GM21786 (cell line): ENCODE results near the gene ETFBKMT.
A peak's percentile ranks its signal among the peaks of the same experiment; 100 is the strongest.
"Not testable (repeated sequence)": the region's sequence is repeated elsewhere in the genome, so short reads cannot be mapped to it uniquely, and the experiment has no call there.

Experiments used
- ATAC-seq: cut with Tn5 transposase; IDR thresholded peaks from one replicate; pipeline ENCODE4 v1.9.1; 2021; ENCODE audit not compliant: unreplicated experiment

Gene ETFBKMT

GRCh38 chr12:31655208-31655607, 4.3 kb upstream of the ETFBKMT start:
- ATAC-seq: no peak

- ATAC-seq: no peak
Observed at GRCh38 chr12:31655792-31656191, 3.7 kb upstream of the ETFBKMT start.

GRCh38 chr12:31658471-31659086, 909 bp upstream of the ETFBKMT start:
- no peak for ATAC-seq

GRCh38 chr12:31662176-31662849, 2.8 kb downstream of the ETFBKMT start:
- ATAC-seq: no peak

- ATAC-seq: no peak
Observed at GRCh38 chr12:31663576-31663975, 4.1 kb downstream of the ETFBKMT start.

- no peak for ATAC-seq
Observed at GRCh38 chr12:31664038-31664437, 4.5 kb downstream of the ETFBKMT start.

- ATAC-seq: no peak
Observed at GRCh38 chr12:31669020-31669419, 9.5 kb downstream of the ETFBKMT start.

- ATAC-seq: not testable (repeated sequence)
Observed at GRCh38 chr12:31669582-31669981, 10.1 kb downstream of the ETFBKMT start.

GRCh38 chr12:31672521-31672920, 13.0 kb downstream of the ETFBKMT start:
- no peak for ATAC-seq

GRCh38 chr12:31682136-31682962, 22.9 kb downstream of the ETFBKMT start:
- peak; percentile 84 for ATAC-seq

- ATAC-seq: no peak
Observed at GRCh38 chr12:31685801-31686200, 26.3 kb downstream of the ETFBKMT start.

- peak; percentile 74 for ATAC-seq
Observed at GRCh38 chr12:31687101-31687527, 27.6 kb downstream of the ETFBKMT start.

- ATAC-seq: not testable (repeated sequence)
Observed at GRCh38 chr12:31689921-31690320, 30.4 kb downstream of the ETFBKMT start.

- ATAC-seq: no peak
Observed at GRCh38 chr12:31702047-31702446, 42.6 kb downstream of the ETFBKMT start.

GRCh38 chr12:31705621-31706020, 46.1 kb downstream of the ETFBKMT start:
- no peak for ATAC-seq

- ATAC-seq: not testable (repeated sequence)
Observed at GRCh38 chr12:31708118-31708517, 48.6 kb downstream of the ETFBKMT start.

- no peak for ATAC-seq
Observed at GRCh38 chr12:31710021-31710818, 50.7 kb downstream of the ETFBKMT start.

GRCh38 chr12:31712877-31713276, 53.4 kb downstream of the ETFBKMT start:
- no peak for ATAC-seq

GRCh38 chr12:31714406-31715271, 55.2 kb downstream of the ETFBKMT start:
- no peak for ATAC-seq

GRCh38 chr12:31715283-31715825, 55.9 kb downstream of the ETFBKMT start:
- ATAC-seq: peak; percentile 92
